HG03521 (cell line): ENCODE results near the gene CABP7.

Source experiments
- ATAC-seq: cut with Tn5 transposase; IDR thresholded peaks from one replicate; pipeline ENCODE4 v1.9.1; 2021; ENCODE audit warnings: mild to moderate bottlenecking, moderate library complexity; ENCODE audit not compliant: unreplicated experiment

CABP7 gene

GRCh38 chr22:29769723-29770321, 50.0 kb downstream of the CABP7 start:
- no peak for ATAC-seq

- no peak for ATAC-seq
Measured at GRCh38 chr22:29772170-29772641, 52.4 kb downstream of the CABP7 start.

GRCh38 chr22:29773233-29773632, 53.4 kb downstream of the CABP7 start:
- no peak for ATAC-seq

- ATAC-seq, result no peak
Measured at GRCh38 chr22:29780220-29780619, 60.4 kb downstream of the CABP7 start.

GRCh38 chr22:29780748-29781676, 61.2 kb downstream of the CABP7 start:
- no peak for ATAC-seq
